ENCODE results near the gene IFRD2. TPM values are rescaled to one million over a fixed set of nuclear protein-coding genes. Genes with fewer than 3 reads are reported as not detected.

The IFRD2 gene
- total and polyA plus RNA-seq, 3 donors from 2014 or later, result 42.3 to 60.9 (median 55.3) TPM

DNA sequence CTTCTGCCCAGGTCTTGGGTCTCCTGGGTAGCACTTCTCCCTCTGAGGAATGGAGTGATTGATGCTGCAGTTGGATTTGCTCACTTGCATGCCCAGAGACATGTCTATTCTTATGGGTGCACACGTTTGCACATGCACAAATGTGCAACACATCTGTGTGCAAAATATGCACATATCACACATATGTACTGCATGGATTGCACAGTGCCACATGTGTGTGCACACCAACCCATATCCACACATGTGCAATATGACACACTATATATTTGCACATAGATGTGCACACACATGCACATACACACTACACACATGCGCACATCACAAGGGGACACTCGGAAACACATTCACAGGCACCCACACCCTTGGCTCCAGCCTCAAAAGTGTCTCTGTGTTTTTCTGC, 24.0 kb downstream of the IFRD2 start:
- TF ChIP-seq, protein P1, sequence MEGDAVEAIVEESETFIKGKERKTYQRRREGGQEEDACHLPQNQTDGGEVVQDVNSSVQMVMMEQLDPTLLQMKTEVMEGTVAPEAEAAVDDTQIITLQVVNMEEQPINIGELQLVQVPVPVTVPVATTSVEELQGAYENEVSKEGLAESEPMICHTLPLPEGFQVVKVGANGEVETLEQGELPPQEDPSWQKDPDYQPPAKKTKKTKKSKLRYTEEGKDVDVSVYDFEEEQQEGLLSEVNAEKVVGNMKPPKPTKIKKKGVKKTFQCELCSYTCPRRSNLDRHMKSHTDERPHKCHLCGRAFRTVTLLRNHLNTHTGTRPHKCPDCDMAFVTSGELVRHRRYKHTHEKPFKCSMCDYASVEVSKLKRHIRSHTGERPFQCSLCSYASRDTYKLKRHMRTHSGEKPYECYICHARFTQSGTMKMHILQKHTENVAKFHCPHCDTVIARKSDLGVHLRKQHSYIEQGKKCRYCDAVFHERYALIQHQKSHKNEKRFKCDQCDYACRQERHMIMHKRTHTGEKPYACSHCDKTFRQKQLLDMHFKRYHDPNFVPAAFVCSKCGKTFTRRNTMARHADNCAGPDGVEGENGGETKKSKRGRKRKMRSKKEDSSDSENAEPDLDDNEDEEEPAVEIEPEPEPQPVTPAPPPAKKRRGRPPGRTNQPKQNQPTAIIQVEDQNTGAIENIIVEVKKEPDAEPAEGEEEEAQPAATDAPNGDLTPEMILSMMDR (IDR thresholded peaks at IDR 0.05), result no peak
- no peak for TF ChIP-seq POLR2A (IDR thresholded peaks at IDR 0.05)
- 51 to 65% methylated on average over 3 of the region's 3 CpGs for WGBS, 2 donors
- Histone ChIP-seq H3K9me3 (no peaks in the 10 kb centered on the region), H3K27me3 (no peaks in the 10 kb centered on the region), H3K36me3 (ENCODE audit: low read depth, missing control alignments) (no peaks in the 10 kb centered on the region), H3K4me1 (peaks cover 61% of the 10 kb centered on the region), H3K27ac (no peak overlapping the region), H3K4me3 (no peak overlapping the region)
- DNase-seq, result no peak
- intact Hi-C loops (cut with DNase I; ENCODE audit: low total_unique reads), result no loop called here

DNA sequence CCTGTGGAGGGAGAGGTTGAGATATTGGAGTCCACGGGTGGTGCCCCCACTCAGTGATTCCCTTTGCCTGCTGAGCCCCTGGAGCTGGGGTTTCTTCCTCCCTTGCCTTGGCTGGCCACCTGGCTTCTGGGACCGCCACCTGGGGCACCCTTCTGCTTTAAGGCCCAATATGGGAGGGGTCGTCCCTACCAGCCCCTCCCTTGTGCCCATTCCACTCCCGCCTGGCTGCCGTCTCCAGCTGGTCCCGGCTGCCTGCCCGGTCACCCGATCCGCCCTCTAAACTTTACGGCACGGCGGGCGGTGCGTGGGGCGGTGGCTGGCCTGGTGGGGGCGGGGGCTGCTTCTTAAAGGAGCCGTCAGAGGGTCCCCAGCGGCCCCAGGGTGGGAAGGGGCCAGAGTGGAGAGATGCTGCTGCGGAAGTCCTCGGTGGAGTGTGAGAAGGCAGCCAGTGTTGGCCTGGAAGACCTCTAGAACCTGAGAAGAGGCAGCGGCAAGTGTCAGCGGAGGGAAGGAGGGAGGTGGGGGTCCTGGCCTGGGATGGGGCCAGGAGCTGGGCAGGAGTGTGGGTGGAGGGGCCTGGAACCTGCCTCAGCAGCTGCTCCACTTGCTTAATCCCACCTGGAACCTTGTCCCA, 24.8 kb downstream of the IFRD2 start:
- DNase-seq, result peak; percentile 53
- 34 to 58% methylated on average over 11 to 22 of the region's 22 CpGs for WGBS, 2 donors
- Histone ChIP-seq H3K9me3 (no peaks in the 10 kb centered on the region), H3K27ac (peak overlapping the region; percentile 71 to 72), H3K27me3 (no peaks in the 10 kb centered on the region), H3K4me3 (peak overlapping the region; percentile 23 to 26), H3K36me3 (ENCODE audit: low read depth, missing control alignments) (no peaks in the 10 kb centered on the region), H3K4me1 (peaks cover 57% of the 10 kb centered on the region)
- intact Hi-C loops (cut with DNase I; ENCODE audit: low total_unique reads), result no loop called here
- no peak for TF ChIP-seq POLR2A (IDR thresholded peaks at IDR 0.05)
- TF ChIP-seq, protein P1 (IDR thresholded peaks at IDR 0.05), result no peak

DNA sequence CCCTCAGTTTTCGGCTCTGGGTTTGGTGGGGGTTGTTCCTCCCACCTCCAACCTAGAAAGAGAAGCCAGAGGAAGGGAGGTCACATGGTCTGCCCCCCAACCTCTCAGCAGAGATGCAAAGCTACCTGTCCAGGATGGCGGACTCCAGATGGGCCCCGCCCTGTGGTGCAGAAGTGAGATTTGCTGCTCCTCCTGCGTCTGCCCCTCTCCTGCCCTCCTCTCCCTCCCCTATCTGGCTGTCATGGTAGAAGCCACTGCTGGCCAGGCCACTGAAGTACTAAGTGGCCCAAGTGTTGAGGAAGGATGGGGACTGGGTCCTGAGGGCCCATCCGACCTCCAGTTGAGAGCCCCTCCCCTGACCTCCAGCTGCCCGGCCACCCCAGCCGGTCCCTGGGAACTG, 25.4 kb downstream of the IFRD2 start:
- Histone ChIP-seq H3K4me3 (peak overlapping the region; percentile 23 to 26), H3K36me3 (ENCODE audit: low read depth, missing control alignments) (no peaks in the 10 kb centered on the region), H3K9me3 (no peaks in the 10 kb centered on the region), H3K27me3 (no peaks in the 10 kb centered on the region), H3K27ac (peak overlapping the region; percentile 71 to 72), H3K4me1 (peaks cover 57% of the 10 kb centered on the region)
- no peak for DNase-seq
- WGBS, 2 donors, result 67 to 76% methylated on average over 4 to 7 of the region's 7 CpGs
- TF ChIP-seq, protein P1 (IDR thresholded peaks at IDR 0.05), result no peak
- no peak for TF ChIP-seq POLR2A (IDR thresholded peaks at IDR 0.05)
- intact Hi-C loops (cut with DNase I; ENCODE audit: low total_unique reads), result no loop called here

DNA sequence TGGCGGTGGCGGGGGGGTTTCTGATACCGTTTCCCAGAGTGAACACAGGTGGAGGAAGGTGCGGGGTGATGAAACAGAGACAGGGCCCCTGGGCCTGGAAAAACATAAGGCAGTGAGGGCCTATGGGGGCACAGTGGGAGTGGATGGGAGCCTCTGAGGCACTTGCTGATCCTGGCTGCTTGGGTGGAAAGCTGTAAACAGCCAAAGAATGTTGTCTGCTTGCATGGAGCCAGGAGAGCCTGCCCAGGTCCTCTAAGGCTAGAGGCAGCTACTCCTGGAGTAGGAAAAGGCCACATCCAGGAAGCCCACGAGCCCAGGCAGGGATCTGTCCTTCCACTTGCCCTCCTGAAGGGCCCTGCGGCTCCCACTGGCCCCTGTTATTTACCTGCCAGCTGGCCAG, 26.2 kb downstream of the IFRD2 start:
- no peaks in the 10 kb centered on the region for H3K36me3 ChIP-seq (ENCODE audit: low read depth, missing control alignments)
- 76 to 82% methylated on average over 6 of the region's 6 CpGs for WGBS, 2 donors
- intact Hi-C loops (cut with DNase I; ENCODE audit: low total_unique reads), result no loop called here
- no peak for DNase-seq
- TF ChIP-seq, protein P1 (IDR thresholded peaks at IDR 0.05), result no peak
- no peak for TF ChIP-seq POLR2A (IDR thresholded peaks at IDR 0.05)
- H3K4me1 ChIP-seq, result peaks cover 64% of the 10 kb centered on the region
- H3K27me3 ChIP-seq, result no peaks in the 10 kb centered on the region
- H3K4me3 ChIP-seq, result no peak overlapping the region
- no peaks in the 10 kb centered on the region for H3K9me3 ChIP-seq
- H3K27ac ChIP-seq, result peak overlapping the region; percentile 71 to 72

DNA sequence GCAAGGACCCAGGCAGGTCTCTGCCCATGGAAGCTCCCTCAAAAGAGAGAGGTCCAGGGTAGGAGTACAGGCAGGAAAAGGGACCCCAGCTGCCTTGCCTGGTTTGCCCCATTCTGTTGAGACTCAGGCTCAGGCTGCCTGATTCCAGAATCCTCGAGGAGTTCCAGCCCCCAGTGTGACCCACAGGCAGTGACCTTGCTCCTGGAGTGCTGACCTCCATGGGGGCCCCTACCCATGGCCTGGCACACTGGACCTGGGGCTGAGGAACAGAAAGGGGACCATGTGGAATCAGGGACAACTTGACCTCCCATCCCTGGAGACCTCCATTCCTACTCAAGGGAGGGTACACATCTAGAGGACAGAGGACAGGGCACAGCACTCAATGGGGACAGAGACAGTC, 26.7 kb downstream of the IFRD2 start:
- no peaks in the 10 kb centered on the region for H3K36me3 ChIP-seq (ENCODE audit: low read depth, missing control alignments)
- H3K4me3 ChIP-seq, result no peak overlapping the region
- H3K27ac ChIP-seq, result peak overlapping the region; percentile 71 to 72
- no peak for DNase-seq
- TF ChIP-seq POLR2A (IDR thresholded peaks at IDR 0.05), result no peak
- TF ChIP-seq, protein P1 (IDR thresholded peaks at IDR 0.05), result no peak
- no peaks in the 10 kb centered on the region for H3K9me3 ChIP-seq
- H3K27me3 ChIP-seq, result no peaks in the 10 kb centered on the region
- intact Hi-C loops (cut with DNase I; ENCODE audit: low total_unique reads), result no loop called here
- H3K4me1 ChIP-seq, result peaks cover 68% of the 10 kb centered on the region
- 29 to 100% methylated on average over 1 of the region's 1 CpG for WGBS, 2 donors

All from testis (tissue), 3 donors.